Epidermal melanocyte (primary cell): ENCODE results near the gene CLRN1.

ENCODE experiments used
- DNase-seq: peaks from one replicate; pipeline ENCODE4 v3.0.0; 2011; ENCODE audit warnings: low spot score; ENCODE audit not compliant: insufficient read length

The CLRN1 gene

DNA sequence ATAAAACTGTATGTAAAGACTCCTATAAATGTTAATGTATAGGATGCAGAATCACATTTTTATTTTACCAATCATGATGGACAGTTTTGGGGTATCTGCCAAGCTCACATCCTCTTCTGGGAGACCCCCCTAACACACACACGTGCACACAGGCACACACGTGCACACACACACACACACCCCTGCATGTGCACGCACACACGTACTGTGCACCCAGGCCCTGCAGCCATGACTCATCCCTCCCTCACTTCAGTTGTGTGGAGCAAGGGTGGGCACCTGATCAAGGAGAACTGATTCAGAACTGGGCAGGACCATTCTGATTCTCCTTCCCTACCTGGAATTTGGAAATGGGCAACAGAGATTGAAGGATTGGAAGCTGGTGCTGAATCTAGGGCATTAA is 51.3 kb downstream of the CLRN1 start:
- no peak for DNase-seq

GRCh38 chr3:150920236-150920635 is 52.3 kb downstream of the CLRN1 start:
- no peak for DNase-seq

DNA sequence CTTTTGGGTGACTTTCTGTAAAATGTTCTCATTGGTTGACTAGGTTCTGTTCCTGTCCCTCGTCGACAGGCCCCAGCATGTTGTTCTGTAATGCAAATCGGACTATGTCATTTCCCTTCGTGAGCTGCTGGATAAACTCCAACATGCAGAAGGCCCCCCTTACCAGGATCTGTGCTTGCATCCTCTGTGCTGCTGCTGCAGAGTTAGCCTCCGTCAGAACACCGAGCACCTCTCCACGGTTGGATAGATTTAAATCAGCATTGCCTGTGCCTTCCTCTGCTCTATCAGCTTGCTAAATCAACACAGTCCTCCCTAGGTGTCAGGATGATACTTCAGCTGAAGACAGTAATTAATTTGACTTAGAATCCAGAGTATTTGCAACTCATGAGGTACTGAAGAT is 54.6 kb downstream of the CLRN1 start:
- DNase-seq, result no peak

GRCh38 chr3:150913133-150913922 is 59.2 kb downstream of the CLRN1 start:
- DNase-seq, result no peak

GRCh38 chr3:150912501-150912900 is 60.0 kb downstream of the CLRN1 start:
- no peak for DNase-seq

GRCh38 chr3:150911771-150912170 is 60.8 kb downstream of the CLRN1 start:
- no peak for DNase-seq

- no peak for DNase-seq
These were observed 66.1 kb downstream of the CLRN1 start for GRCh38 chr3:150906461-150906860.

DNA sequence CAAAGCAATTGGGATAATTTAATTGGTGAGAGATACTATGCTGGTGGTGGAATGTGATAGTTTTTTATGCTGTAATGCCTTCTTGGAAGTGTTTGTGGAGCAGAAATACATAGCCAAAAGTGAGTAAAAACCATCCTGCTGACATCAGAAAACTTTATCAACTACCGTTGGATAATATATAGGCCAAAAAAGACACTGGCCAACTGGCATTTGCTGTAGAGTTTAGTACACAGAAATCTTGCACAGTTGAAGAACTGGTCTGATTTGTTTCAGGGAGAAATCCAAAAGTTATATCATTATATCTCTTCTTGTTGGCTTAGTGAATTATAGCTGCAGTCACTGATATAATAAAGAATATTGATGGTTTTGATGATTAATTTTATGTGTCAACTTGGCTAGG is 66.8 kb downstream of the CLRN1 start:
- no peak for DNase-seq

GRCh38 chr3:150905339-150905738 is 67.2 kb downstream of the CLRN1 start, which contains the start of gene MINDY4B:
MINDY4B (minus strand) TSS chr3:150905439; CDS start chr3:150905439, 0 bp downstream.
- no peak for DNase-seq

DNA sequence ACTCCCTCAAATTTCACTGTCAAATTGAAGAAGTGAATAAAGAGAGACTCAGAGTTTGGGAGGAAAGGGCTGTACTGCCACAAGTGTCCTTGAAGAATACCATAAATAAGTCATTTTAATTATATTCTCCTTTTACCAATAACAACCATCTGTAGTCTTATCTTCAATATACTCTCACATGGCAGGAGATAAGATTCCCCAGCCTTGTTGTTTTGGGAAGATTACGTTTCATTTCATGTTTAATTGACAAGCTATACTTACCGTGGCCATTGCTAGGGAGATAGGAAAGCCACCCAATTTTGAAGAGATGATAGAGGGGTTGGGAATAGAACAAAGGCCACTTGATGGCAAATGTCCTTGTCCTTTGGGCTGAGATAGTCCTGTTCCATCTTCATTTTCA is 69.5 kb downstream of the CLRN1 start:
- DNase-seq, result no peak

DNA sequence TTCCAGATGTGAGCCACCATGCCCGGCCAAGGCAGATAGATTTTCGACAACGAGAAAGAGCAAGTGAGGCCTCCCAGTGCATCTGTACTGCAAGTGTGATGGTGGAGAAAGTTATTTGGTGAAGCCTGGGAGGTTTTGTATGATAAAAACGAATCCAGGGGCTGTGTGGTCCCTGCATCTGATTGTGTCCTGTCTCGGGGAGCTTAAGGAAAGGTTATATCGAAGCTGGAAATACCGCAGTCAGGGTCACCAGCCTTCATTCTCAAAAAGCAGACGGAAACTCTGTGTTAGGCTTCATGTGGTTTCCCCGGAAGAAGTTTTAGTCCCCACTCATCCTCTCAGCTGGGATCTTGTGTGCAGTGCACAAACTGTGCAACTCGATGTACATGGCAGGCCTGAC is 70.7 kb downstream of the CLRN1 start:
- no peak for DNase-seq

DNA sequence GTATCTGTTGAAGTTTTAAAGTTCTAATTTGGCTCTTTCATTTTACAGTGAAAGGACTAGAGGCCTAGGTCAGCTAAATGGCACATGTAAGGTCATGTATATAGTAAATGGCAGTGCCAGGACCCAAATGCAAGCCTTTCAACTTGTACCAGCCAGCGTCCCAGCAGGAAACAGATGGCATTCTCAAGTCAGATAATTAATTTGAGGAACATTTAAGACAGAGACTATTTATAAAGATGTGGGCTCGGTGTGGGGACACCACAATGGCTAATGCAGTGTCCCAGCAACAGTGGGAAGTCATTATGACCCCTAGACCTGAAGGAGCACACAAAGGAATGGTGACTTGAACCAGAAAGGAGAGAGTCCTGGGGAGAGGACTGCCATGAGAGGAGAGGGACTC is 73.4 kb downstream of the CLRN1 start:
- no peak for DNase-seq

DNA sequence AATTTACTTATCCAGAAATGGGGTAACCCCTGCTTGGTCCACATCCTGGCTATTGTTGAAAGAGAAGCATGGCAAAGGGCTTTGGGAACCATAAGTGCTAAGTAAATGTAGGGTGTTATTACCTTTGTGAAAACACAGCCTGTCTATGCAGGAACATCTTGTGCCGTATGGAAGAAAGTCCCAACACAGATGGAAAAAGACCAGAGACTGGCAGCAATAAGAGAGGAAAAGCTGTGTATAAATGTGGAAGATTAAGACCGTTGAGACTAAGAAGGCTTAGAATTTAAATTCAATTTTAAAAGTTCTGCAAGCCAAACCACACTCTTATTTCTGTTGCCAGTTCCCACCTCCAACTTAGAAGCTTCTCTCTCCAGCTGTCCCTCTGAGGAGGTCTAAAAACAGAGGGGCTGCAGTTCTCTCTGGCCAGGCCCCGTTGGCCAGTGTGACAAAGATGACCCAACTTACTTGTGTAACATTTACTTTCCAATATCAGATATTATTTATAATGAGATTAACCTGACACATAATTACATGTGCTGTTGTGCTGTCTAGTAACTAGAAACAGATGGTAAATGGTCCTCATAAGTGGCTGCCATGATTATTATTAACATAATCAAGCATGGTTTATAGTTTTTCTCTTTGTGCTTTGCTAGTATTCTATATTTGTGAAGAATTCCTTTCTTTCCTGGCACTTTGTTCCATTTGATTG is 74.3 kb downstream of the CLRN1 start:
- DNase-seq, result no peak

GRCh38 chr3:150897592-150897991 is 74.9 kb downstream of the CLRN1 start:
- DNase-seq, result no peak

DNA sequence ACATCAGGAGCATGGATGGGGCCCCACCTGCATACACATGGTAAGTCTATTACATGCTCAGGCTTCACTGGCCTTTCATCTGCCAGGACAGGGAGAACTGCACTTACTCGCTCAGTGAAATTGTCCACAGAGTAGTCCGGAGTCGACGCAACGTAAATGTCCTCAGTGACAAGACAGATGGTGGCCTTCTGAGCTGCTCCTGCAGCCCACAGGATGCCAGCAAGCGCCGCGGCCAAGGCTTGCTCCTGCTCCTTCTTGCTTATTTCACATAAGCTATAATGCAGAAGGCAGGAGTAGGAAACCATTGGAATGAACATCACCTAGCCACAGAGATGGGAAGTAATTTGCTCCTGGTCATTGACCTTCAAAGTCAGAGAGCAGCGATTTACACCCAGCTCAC is 81.7 kb downstream of the CLRN1 start:
- DNase-seq, result no peak

DNA sequence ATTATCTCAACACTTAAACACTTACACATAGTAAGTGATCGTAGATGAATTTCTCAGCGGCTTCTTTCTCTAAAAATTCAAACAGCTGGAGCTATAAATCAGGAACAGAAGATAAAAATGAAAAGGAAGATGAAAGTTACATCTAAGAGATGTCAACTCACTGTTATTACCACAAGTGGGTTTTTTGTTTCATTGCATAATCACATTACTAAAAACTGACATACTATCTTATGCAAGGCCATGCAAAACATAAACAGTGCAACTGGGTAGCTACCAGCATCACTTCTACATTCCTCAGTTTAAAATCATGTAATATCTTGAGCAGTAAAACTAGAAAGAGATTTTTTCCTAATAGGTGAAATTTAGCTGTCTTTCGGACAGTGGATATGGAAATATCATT is 82.2 kb downstream of the CLRN1 start:
- no peak for DNase-seq

DNA sequence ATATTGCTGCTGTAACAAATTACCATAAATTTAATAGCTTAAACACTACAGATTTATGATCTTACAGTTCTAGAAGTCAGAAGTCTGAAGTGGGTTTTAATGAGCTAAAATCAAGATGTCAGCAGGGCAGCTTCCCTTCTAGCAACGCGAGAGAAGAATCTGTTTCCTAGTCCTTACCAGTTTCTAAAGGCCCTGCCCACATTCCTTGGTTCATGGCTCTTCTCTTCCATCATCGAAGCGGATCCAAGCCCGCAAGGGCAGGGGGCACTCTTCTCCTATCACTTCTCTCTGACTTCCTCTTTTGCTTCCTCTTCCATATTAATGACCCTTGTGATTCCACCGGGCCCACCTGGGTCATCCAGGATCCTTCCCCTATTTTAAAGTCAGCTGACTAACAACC is 83.4 kb downstream of the CLRN1 start:
- no peak for DNase-seq

DNA sequence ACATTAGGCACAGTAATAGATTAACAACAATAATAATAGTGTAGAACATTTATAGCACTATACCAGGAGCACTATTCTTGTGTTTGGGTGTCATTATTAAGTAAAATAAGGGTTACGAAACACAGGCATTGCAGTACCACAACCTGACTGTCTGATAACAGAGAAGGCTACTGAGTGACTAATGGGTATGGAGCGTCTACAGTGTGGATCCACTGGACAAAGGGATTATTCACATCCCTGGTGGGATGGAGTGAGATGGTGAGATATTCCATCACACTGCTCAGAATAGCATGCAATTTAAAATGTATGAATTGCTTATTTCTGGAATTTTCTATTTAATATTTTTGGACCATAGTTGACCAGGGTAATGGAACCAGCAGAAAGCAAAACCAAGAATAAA is 85.5 kb downstream of the CLRN1 start:
- no peak for DNase-seq

- DNase-seq, result no peak
These were observed 87.0 kb downstream of the CLRN1 start for GRCh38 chr3:150885535-150885934.

DNA sequence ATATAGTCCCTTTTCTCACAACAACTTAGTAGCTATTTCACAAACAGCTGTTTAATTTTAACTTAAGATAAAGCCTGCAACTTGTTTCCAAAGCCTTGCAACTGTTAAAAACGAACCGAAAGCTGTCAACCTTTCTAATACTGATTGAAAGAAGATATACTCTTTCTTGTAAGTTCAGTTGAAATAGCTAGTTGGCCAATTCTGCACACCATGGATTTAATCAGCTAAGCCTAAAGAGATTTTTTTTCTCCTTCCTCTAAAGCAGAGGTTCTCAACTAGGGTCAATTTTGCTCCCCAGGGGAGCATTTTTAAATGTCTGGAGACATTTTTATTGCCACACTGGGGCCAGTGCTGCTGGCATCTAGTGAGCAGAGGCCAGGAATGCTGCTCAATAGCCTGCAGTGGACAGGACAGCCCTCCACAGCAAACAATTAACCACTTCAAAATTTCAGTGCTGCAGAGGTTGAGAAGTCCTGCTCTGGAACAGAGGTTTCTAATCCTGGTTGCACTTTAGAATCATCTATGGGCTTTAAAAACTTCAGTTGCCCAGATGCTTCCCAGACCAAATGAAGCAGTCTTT is 93.4 kb downstream of the CLRN1 start:
- no peak for DNase-seq

GRCh38 chr3:150878290-150878689 is 94.2 kb downstream of the CLRN1 start:
- no peak for DNase-seq

DNA sequence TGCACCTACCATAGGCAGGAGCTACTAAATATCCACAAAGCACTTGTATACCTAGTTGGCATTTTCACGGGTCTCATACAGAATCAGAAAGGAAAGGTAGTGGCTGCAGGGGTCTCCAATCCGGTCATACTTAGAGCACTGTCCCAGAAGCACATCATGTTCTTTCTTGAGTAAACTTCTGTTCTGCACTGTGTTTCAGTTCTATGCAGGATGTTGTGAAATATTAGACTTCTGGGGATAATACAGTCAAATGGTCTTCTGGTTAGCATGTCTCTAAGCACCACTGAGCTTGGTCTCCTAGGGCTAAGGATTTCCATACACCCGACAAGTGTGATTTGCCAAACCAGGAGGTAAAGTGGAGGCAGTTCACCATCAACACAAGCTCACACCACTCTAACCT is 95.2 kb downstream of the CLRN1 start:
- DNase-seq, result no peak
